ENCODE results near the gene ZNF407.

The ZNF407 gene

DNA sequence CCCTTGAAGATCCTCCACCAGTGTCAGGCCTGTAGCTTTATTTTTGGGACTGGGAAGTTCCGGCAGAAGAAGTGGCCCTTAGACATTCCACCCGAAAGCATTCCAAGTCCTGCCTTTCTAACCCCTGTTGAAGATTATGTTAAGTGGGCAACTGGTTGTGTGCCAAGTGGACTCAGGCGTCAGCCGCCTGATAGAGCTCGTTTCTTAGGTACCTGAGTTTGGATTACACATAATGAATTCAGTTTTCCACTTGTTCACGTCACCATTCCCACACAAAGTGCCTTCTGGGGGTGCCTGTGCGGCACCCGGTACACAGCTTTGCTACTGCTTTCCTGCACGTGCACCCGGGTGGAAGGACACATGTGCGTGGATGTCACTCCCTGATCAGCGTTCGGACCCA, 454.8 kb downstream of the ZNF407 start:
- DNase-seq (ENCODE audit: low read depth) = no peak
- no peak overlapping the region for H3K4me3 ChIP-seq (ENCODE audit: low read depth, low read length)
- TF ChIP-seq CTCF (IDR thresholded peaks at IDR 0.05; ENCODE audit: low read depth, low read length, missing control alignments) = no peak

DNA sequence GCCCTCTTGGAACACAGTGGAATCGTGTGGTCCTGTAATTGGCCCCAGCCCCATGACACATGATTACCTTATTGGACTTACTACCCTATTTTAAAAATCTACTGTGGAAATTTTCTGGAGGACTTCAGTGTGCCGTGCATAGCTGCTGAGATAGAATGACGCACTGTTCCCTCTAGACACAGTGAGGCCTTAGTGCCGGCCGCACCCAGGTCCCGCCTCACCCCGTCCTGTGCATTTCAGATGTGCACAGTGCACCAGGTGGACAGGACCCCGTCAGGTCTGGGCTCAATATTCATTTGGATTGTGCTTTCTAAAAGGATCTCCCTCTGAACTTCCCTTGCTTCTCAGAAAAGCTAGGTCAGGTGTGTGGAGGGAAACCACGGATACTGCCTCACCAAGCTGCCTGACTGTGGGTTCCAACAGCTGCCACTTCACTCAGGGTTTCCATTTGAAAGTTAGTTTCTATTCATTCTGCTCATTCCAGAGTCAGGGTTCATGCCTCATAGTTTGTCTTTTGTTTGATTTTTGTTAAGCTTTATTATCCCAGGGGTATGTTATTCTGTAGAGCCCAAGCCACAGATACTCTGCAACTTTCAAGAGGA, 455.5 kb downstream of the ZNF407 start:
- TF ChIP-seq CTCF (IDR thresholded peaks at IDR 0.05; ENCODE audit: low read depth, low read length, missing control alignments) = no peak
- DNase-seq (ENCODE audit: low read depth) = no peak
- no peak overlapping the region for H3K4me3 ChIP-seq (ENCODE audit: low read depth, low read length)

- no peak for DNase-seq (ENCODE audit: low read depth)
- no peak overlapping the region for H3K4me3 ChIP-seq (ENCODE audit: low read depth, low read length)
- no peak for TF ChIP-seq CTCF (IDR thresholded peaks at IDR 0.05; ENCODE audit: low read depth, low read length, missing control alignments)
Measured at GRCh38 chr18:75054046-75054445, 456.4 kb downstream of the ZNF407 start.

DNA sequence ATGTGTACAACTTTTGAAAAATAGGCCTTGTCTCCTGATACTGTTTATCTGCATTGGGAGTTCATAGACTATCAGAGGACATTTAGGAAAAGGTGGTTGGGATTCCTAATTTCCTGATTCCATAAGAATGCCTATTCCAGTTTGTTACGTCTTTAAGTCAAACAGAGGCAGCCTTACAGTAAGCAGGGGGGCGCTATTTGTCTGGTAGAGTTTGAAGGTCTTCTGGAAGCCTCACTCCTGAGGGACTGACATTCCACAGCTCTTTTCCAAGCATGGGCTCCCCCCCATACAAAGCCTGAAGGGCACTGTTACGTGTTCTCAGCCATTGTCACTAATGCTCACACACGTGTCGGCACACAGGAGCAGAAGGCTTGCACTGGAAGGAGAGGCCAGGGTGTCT, 456.9 kb downstream of the ZNF407 start:
- no peak overlapping the region for H3K4me3 ChIP-seq (ENCODE audit: low read depth, low read length)
- no peak for TF ChIP-seq CTCF (IDR thresholded peaks at IDR 0.05; ENCODE audit: low read depth, low read length, missing control alignments)
- DNase-seq (ENCODE audit: low read depth) = no peak

- no peak for TF ChIP-seq CTCF (IDR thresholded peaks at IDR 0.05; ENCODE audit: low read depth, low read length, missing control alignments)
- DNase-seq (ENCODE audit: low read depth) = no peak
- H3K4me3 ChIP-seq (ENCODE audit: low read depth, low read length) = no peak overlapping the region
Measured at GRCh38 chr18:75057169-75057960, 459.7 kb downstream of the ZNF407 start.

- no peak overlapping the region for H3K4me3 ChIP-seq (ENCODE audit: low read depth, low read length)
- no peak for DNase-seq (ENCODE audit: low read depth)
- TF ChIP-seq CTCF (IDR thresholded peaks at IDR 0.05; ENCODE audit: low read depth, low read length, missing control alignments) = no peak
Measured at GRCh38 chr18:75060185-75060584, 462.5 kb downstream of the ZNF407 start.
